ENCODE results near the gene HIVEP2. TPM values are rescaled to one million over a fixed set of nuclear protein-coding genes. Genes with fewer than 3 reads are reported as not detected.

The HIVEP2 gene
- total RNA-seq, 3 donors from 2014 or later (not counting 1 experiment from before 2014, with no cell fraction given) = 14.6 to 21.6 (median 18.7) TPM

- peaks cover 7 to 19% of the 10 kb centered on the region in 2 donors for H3K4me1 Mint-ChIP-seq
- Histone ChIP-seq H3K27ac (ENCODE audit: low read length) (no peak overlapping the region), H3K27me3 (ENCODE audit: control insufficient read depth, insufficient read depth, low read length) (no peaks in the 10 kb centered on the region), H3K9me3 (ENCODE audit: control insufficient read depth, insufficient read depth, low read length) (no peaks in the 10 kb centered on the region), H3K4me3 (ENCODE audit: low read length) (no peak overlapping the region), H3K4me1 (ENCODE audit: control insufficient read depth, insufficient read depth, low read length) (no peaks in the 10 kb centered on the region), H3K36me3 (ENCODE audit: control insufficient read depth, insufficient read depth, low read length) (no peaks in the 10 kb centered on the region)
- no peak overlapping the region for H3K27ac Mint-ChIP-seq
- intact Hi-C loops (cut with micrococcal nuclease) = no loop called here
- no peak overlapping the region for H3K4me3 Mint-ChIP-seq
- no peaks in the 10 kb centered on the region for H3K36me3 Mint-ChIP-seq
- TF ChIP-seq CTCF (IDR thresholded peaks at IDR 0.05) = no peak
- no peaks in the 10 kb centered on the region for H3K9me3 Mint-ChIP-seq
- WGBS (ENCODE audit: insufficient coverage) = 100% methylated on average over 1 of the region's 1 CpG
- no peak for ATAC-seq
- no peaks in the 10 kb centered on the region for H3K27me3 Mint-ChIP-seq (ENCODE audit: low read depth in 2 of 2)
- DNase-seq = no peak
Observed at GRCh38 chr6:142797159-142797558, 147.8 kb downstream of the HIVEP2 start.

- no peak overlapping the region for H3K4me3 ChIP-seq (ENCODE audit: low read length)
- no peaks in the 10 kb centered on the region for H3K9me3 Mint-ChIP-seq
- no peaks in the 10 kb centered on the region for H3K27me3 Mint-ChIP-seq (ENCODE audit: low read depth in 2 of 2)
- no peak overlapping the region for H3K27ac Mint-ChIP-seq
- WGBS (ENCODE audit: insufficient coverage) = 97% methylated on average over 5 of the region's 5 CpGs
- no peak for DNase-seq
- H3K4me3 Mint-ChIP-seq = no peak overlapping the region
- ATAC-seq = no peak
- no peaks in the 10 kb centered on the region for H3K27me3 ChIP-seq (ENCODE audit: control insufficient read depth, insufficient read depth, low read length)
- H3K4me1 Mint-ChIP-seq = peaks cover under 1 to 17% of the 10 kb centered on the region in 2 donors
- H3K36me3 ChIP-seq (ENCODE audit: control insufficient read depth, insufficient read depth, low read length) = no peaks in the 10 kb centered on the region
- no peak for TF ChIP-seq CTCF (IDR thresholded peaks at IDR 0.05)
- no peaks in the 10 kb centered on the region for H3K4me1 ChIP-seq (ENCODE audit: control insufficient read depth, insufficient read depth, low read length)
- intact Hi-C loops (cut with micrococcal nuclease) = no loop called here
- H3K27ac ChIP-seq (ENCODE audit: low read length) = no peak overlapping the region
- H3K9me3 ChIP-seq (ENCODE audit: control insufficient read depth, insufficient read depth, low read length) = no peaks in the 10 kb centered on the region
- no peaks in the 10 kb centered on the region for H3K36me3 Mint-ChIP-seq
Observed at GRCh38 chr6:142796571-142796970, 148.4 kb downstream of the HIVEP2 start.

GRCh38 chr6:142796024-142796423 lies 149.0 kb downstream of the HIVEP2 start:
- no peaks in the 10 kb centered on the region for H3K36me3 Mint-ChIP-seq
- Histone ChIP-seq H3K36me3 (ENCODE audit: control insufficient read depth, insufficient read depth, low read length) (no peaks in the 10 kb centered on the region), H3K9me3 (ENCODE audit: control insufficient read depth, insufficient read depth, low read length) (no peaks in the 10 kb centered on the region), H3K27ac (ENCODE audit: low read length) (no peak overlapping the region), H3K27me3 (ENCODE audit: control insufficient read depth, insufficient read depth, low read length) (no peaks in the 10 kb centered on the region), H3K4me3 (ENCODE audit: low read length) (no peak overlapping the region), H3K4me1 (ENCODE audit: control insufficient read depth, insufficient read depth, low read length) (no peaks in the 10 kb centered on the region)
- peaks cover 0 to 15% of the 10 kb centered on the region in 2 donors for H3K4me1 Mint-ChIP-seq
- no peak overlapping the region for H3K27ac Mint-ChIP-seq
- ATAC-seq (no peak), DNase-seq (no peak)
- WGBS (ENCODE audit: insufficient coverage) = 97% methylated on average over 3 of the region's 4 CpGs
- intact Hi-C loops (cut with micrococcal nuclease) = no loop called here
- H3K27me3 Mint-ChIP-seq (ENCODE audit: low read depth in 2 of 2) = no peaks in the 10 kb centered on the region
- H3K4me3 Mint-ChIP-seq = no peak overlapping the region
- TF ChIP-seq CTCF (IDR thresholded peaks at IDR 0.05) = no peak
- H3K9me3 Mint-ChIP-seq = no peaks in the 10 kb centered on the region

- DNase-seq (no peak), ATAC-seq (no peak)
- H3K9me3 ChIP-seq (ENCODE audit: control insufficient read depth, insufficient read depth, low read length) = no peaks in the 10 kb centered on the region
- no peak overlapping the region for H3K4me3 Mint-ChIP-seq
- TF ChIP-seq CTCF (IDR thresholded peaks at IDR 0.05) = no peak
- peaks cover 0 to 13% of the 10 kb centered on the region in 2 donors for H3K4me1 Mint-ChIP-seq
- WGBS (ENCODE audit: insufficient coverage) = 100% methylated on average over 1 of the region's 3 CpGs
- H3K27me3 Mint-ChIP-seq (ENCODE audit: low read depth in 2 of 2) = no peaks in the 10 kb centered on the region
- H3K27ac Mint-ChIP-seq = no peak overlapping the region
- intact Hi-C loops (cut with micrococcal nuclease) = no loop called here
- no peaks in the 10 kb centered on the region for H3K4me1 ChIP-seq (ENCODE audit: control insufficient read depth, insufficient read depth, low read length)
- H3K36me3 ChIP-seq (ENCODE audit: control insufficient read depth, insufficient read depth, low read length) = no peaks in the 10 kb centered on the region
- no peak overlapping the region for H3K27ac ChIP-seq (ENCODE audit: low read length)
- no peaks in the 10 kb centered on the region for H3K36me3 Mint-ChIP-seq
- H3K27me3 ChIP-seq (ENCODE audit: control insufficient read depth, insufficient read depth, low read length) = no peaks in the 10 kb centered on the region
- no peaks in the 10 kb centered on the region for H3K9me3 Mint-ChIP-seq
- no peak overlapping the region for H3K4me3 ChIP-seq (ENCODE audit: low read length)
Observed at GRCh38 chr6:142794424-142794823, 150.6 kb downstream of the HIVEP2 start.

Measured in natural killer cell (primary cell).